K562 (cell line): ENCODE measurements around the gene MAP3K4. TPM values are rescaled to one million over a fixed set of nuclear protein-coding genes. Genes with fewer than 3 reads are reported as not detected.

Experiments used
- ATAC-seq: fragments of 200-7000 bp; cut with Tn5 transposase; 3 replicates; pipeline ENCODE4 v1.9.1; 2020; ENCODE audit warnings: moderate library complexity
- BruUV-seq: library from RNA; stranded (reverse); fragments of 400-500 nt; replicated peaks from 2 replicates; lab custom pipeline; 2021; lab: Mats Ljungman, UMichigan
- CTCF ChIA-PET: fragments of 300-600 bp; formaldehyde crosslinking; extraction: SDS; loops from one replicate; lab custom pipeline; 2021; ENCODE audit warnings: low intra/inter-chr PET ratio; lab: Yijun Ruan, JAX
- POLR2A ChIA-PET: fragments of 300-600, 350-650 bp; sonication (Branson Sonifier 250); formaldehyde crosslinking; extraction: SDS; loops from one replicate; lab custom pipeline; 2021; ENCODE audit warnings: antibody characterized with exemption, inconsistent platforms; lab: Yijun Ruan, JAX
- DNase-seq, 4 experiments: peaks; one replicate each; pipeline versions ENCODE4 v3.0.0 to v3.0.0-alpha.2; 2011 to 2018; ENCODE audit warnings: low spot score in 3 of 4, mixed read lengths in 3 of 4; ENCODE audit errors: extremely low read depth in 1 of 4
- FAIRE-seq: peaks from 2 replicates; lab custom pipeline; 2011; peaks lifted over from hg19 to GRCh38; lab: Jason Lieb, UNC
- H2AFZ ChIP-seq: 2 replicates; pipeline ENCODE4 v1.6.0; 2011; ENCODE audit warnings: low read depth, low read length, control low read depth, inconsistent platforms
- H3K27ac ChIP-seq: fragments of 200-600 bp; 3 replicates; pipeline ENCODE4 v1.8.0; 2011; ENCODE audit warnings: low read depth, mild to moderate bottlenecking, control low read depth, inconsistent platforms, low read length, moderate library complexity, mixed read lengths; ENCODE audit errors: extremely low read depth
- H3K27me3 ChIP-seq, 2 experiments: fragments of 300-600 bp in 1 of 2; 2 replicates in 1 of 2; 3 replicates in 1 of 2; pipeline versions ENCODE4 v1.6.0 to v1.8.0; 2011; ENCODE audit warnings: inconsistent platforms in 2 of 2, low read length in 2 of 2, mild to moderate bottlenecking in 1 of 2, mixed read lengths in 1 of 2, moderate library complexity in 1 of 2; ENCODE audit not compliant: control insufficient read depth in 2 of 2, insufficient read depth in 2 of 2
- H3K36me3 ChIP-seq: fragments of 300-600 bp; 3 replicates; pipeline ENCODE4 v1.8.0; 2011; ENCODE audit warnings: mild to moderate bottlenecking, low read length, inconsistent platforms; ENCODE audit not compliant: control insufficient read depth, insufficient read depth
- H3K4me1 ChIP-seq, 2 experiments: fragments of 200-600 bp in 1 of 2; replicated peaks in 1 of 2; 2 replicates in 1 of 2; 3 replicates in 1 of 2; pipeline versions ENCODE4 v1.5.1 to v1.8.0; 2011; ENCODE audit warnings: inconsistent platforms in 2 of 2, low read length in 2 of 2, mild to moderate bottlenecking in 1 of 2, mixed read lengths in 1 of 2, moderate library complexity in 1 of 2; ENCODE audit not compliant: control insufficient read depth in 2 of 2, insufficient read depth in 2 of 2
- H3K4me2 ChIP-seq: 2 replicates; pipeline ENCODE4 v1.6.1; 2011; ENCODE audit warnings: low read length, control low read depth, inconsistent platforms, mixed read lengths; ENCODE audit not compliant: insufficient read depth
- H3K4me3 ChIP-seq: fragments of 200-600 bp; sonication (generic), shearing (Covaris generic); 2 replicates; pipeline ENCODE4 v1.5.1; 2016; ENCODE audit warnings: control low read depth, inconsistent platforms
- H3K79me2 ChIP-seq: fragments of 200-600 bp; 3 replicates; pipeline ENCODE4 v1.8.0; 2011; ENCODE audit warnings: low read length, inconsistent platforms; ENCODE audit not compliant: control insufficient read depth, insufficient read depth
- H3K9ac ChIP-seq, 2 experiments: 2 replicates each; pipeline versions ENCODE4 v1.6.0 to v1.6.1; 2011; ENCODE audit warnings: low read depth in 2 of 2, low read length in 2 of 2, control low read depth in 1 of 2, inconsistent platforms in 1 of 2, mild to moderate bottlenecking in 1 of 2, mixed read lengths in 1 of 2; ENCODE audit not compliant: insufficient read depth in 1 of 2
- H3K9me1 ChIP-seq: one replicate; pipeline ENCODE4 v1.6.0; 2011; ENCODE audit warnings: inconsistent platforms, mild to moderate bottlenecking, low read length, moderate library complexity; ENCODE audit not compliant: control insufficient read depth, insufficient read depth
- H3K9me3 ChIP-seq: replicated peaks from 2 replicates; pipeline ENCODE4 v1.5.1; 2011; ENCODE audit warnings: low read depth, low read length, inconsistent platforms; ENCODE audit not compliant: control insufficient read depth, insufficient read depth
- H4K20me1 ChIP-seq: replicated peaks from 2 replicates; pipeline ENCODE4 v1.6.1; 2011; ENCODE audit warnings: low read length, inconsistent platforms, mixed read lengths; ENCODE audit not compliant: control insufficient read depth, insufficient read depth
- CBFA2T3 ChIP-seq: fragments of 450-650 bp; IDR thresholded peaks from 2 replicates; pipeline ENCODE4 v1.6.1; 2017
- ERF ChIP-seq: fragments of 450-650 bp; formaldehyde crosslinking; IDR thresholded peaks from 2 replicates; pipeline ENCODE4 v1.4.0; 2020; ENCODE audit warnings: mild to moderate bottlenecking, mixed read lengths
- FOXK1 ChIP-seq: sonication (generic); formaldehyde crosslinking; IDR thresholded peaks from 2 replicates; pipeline ENCODE4 v1.8.0; 2022; ENCODE audit warnings: missing genetic modification reagents, mild to moderate bottlenecking, borderline replicate concordance
- ILF3 ChIP-seq: fragments of 450-650 bp; IDR thresholded peaks from 2 replicates; pipeline ENCODE4 v1.6.1; 2018; ENCODE audit warnings: antibody characterized with exemption, mild to moderate bottlenecking, moderate library complexity, borderline replicate concordance
- MYBL2 ChIP-seq, 2 experiments: fragments of 450-650 bp in 1 of 2; sonication (generic) in 1 of 2; formaldehyde crosslinking in 1 of 2; IDR thresholded peaks; 2 replicates each; pipeline versions ENCODE4 v1.6.1 to v1.8.1; 2017 to 2022; ENCODE audit warnings: borderline replicate concordance in 1 of 2, inconsistent platforms in 1 of 2, low read depth in 1 of 2, mild to moderate bottlenecking in 1 of 2, missing genetic modification reagents in 1 of 2, moderate library complexity in 1 of 2
- NFE2 ChIP-seq: IDR thresholded peaks from 2 replicates; pipeline ENCODE4 v1.6.1; 2014; ENCODE audit warnings: antibody characterized with exemption, low read depth
- POLR2A ChIP-seq: fragments of 450-650 bp; conservative IDR thresholded peaks from 2 replicates; pipeline ENCODE4 v1.6.1; 2016
- POLR2AphosphoS2 ChIP-seq: IDR thresholded peaks from 2 replicates; pipeline ENCODE4 v1.6.1; 2012; ENCODE audit warnings: low read length, improper control_type of control experiment
- POLR2AphosphoS5 ChIP-seq: IDR thresholded peaks from 2 replicates; pipeline ENCODE4 v1.6.1; 2011; ENCODE audit warnings: mild to moderate bottlenecking, low read depth, low read length, moderate library complexity; ENCODE audit not compliant: control insufficient read depth, insufficient read depth
- POLR2B ChIP-seq: fragments of 450-650 bp; IDR thresholded peaks from 2 replicates; pipeline ENCODE4 v1.6.1; 2018; ENCODE audit warnings: low read depth; ENCODE audit not compliant: partially characterized antibody
- RBM22 ChIP-seq: fragments of 200-400 bp; formaldehyde crosslinking; IDR thresholded peaks from 2 replicates; pipeline ENCODE4 v1.6.1; 2018; ENCODE audit warnings: low read length, low read depth; ENCODE audit not compliant: poor library complexity, severe bottlenecking
- ZFP30 ChIP-seq: fragments of 250-450 bp; sonication (Bioruptor Pico); IDR thresholded peaks from 2 replicates; pipeline ENCODE4 v1.8.0; 2022; ENCODE audit warnings: moderate library complexity, mild to moderate bottlenecking, inconsistent platforms, borderline replicate concordance
- ZNF165 ChIP-seq: fragments of 250-450 bp; sonication (Bioruptor Pico); IDR thresholded peaks from 2 replicates; pipeline ENCODE4 v1.4.0; 2020; ENCODE audit warnings: borderline replicate concordance
- WGBS: fragments of 100-300 bp; shearing (Covaris generic); methylation state at CpG from one replicate; pipeline ENCODE4 v1.1.6; 2016; ENCODE audit warnings: low coverage, mixed read lengths; ENCODE audit not compliant: insufficient coverage; ENCODE audit errors: missing lambda C conversion rate; 5-methylcytosine and 5-hydroxymethylcytosine counted together
- in situ Hi-C: fragments of 300-500 bp; cut with MboI; formaldehyde crosslinking; loops from 4 replicates; pipeline ENCODE4 v1.15.0; 2018; ENCODE audit warnings: inconsistent platforms, mixed read lengths
- intact Hi-C: fragments of 100-400 bp; cut with micrococcal nuclease; formaldehyde crosslinking; loops from 2 replicates; pipeline ENCODE4 v1.14.2; 2022
- polyA plus RNA-seq, 8 experiments: library from polyadenylated mRNA; depleted of rRNA in 4 of 8; stranded (reverse) in 5 of 8; unstranded in 3 of 8; fragments of >200 nt; fragmentation: Nextera tagmentation in 2 of 8; fragmentation: Illumina TruSeq in 1 of 8; extraction: Ambion mirVana in 2 of 8; extraction: Trizol in 1 of 8; gene quantifications; 2 replicates each; pipeline versions ENCODE4 v1.2.1 to v1.2.3, GENCODE V29; 2011 to 2014; ENCODE audit warnings: inconsistent platforms in 1 of 8, missing spikeins in 1 of 8
- total RNA-seq, 7 experiments: library from RNA; depleted of rRNA in 6 of 7; stranded (reverse); fragments of >200 nt in 6 of 7; fragmentation: Illumina TruSeq in 2 of 7; extraction: Trizol in 2 of 7; gene quantifications; 2 replicates each; pipeline versions ENCODE4 v1.2.1 to v1.2.3, GENCODE V29; 2011 to 2021; ENCODE audit warnings: low replicate concordance in 1 of 7
- TF ChIP-seq, protein P1 (sequence below): fragments of 450-650 bp; formaldehyde crosslinking; IDR thresholded peaks from 2 replicates; pipeline ENCODE4 v1.4.0; 2020; ENCODE audit warnings: mild to moderate bottlenecking

Gene MAP3K4
- total and polyA plus RNA-seq, 9 of the 15 experiments (the other 6 are each of a cell fraction or from before 2014, with no cell fraction given) = 21.0 to 77.2 (median 48.9) TPM

DNA sequence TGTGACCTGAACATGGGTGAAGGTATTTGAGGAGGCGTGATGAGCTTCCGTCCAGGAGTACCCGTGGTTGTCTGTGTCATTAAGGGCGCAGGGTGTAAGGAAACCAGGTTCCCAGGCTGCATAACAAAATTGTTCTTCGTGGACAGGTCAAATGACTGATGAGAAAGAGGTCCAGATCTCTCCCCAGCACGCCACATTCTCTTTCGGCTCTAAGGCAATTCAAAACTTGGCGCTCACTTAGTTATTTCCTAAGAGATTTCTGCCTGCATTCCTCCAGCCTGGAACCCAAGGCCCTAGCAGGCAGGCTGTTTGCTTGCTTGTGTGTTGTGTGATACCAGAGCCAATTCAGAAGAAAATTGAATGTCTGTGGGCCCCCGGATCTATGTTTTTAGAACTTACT is 142.4 kb downstream of the MAP3K4 start:
- POLR2A ChIA-PET = interaction anchor here (1.0 to 2.5 kb wide), 7 partner anchors 10 to 142 kb away, joined by 3 to 7 read pairs (median 6); no protein-coding TSS in a partner anchor
- H4K20me1 ChIP-seq = no peaks in the 10 kb centered on the region
- no peaks in the 10 kb centered on the region for H3K9me1 ChIP-seq
- H3K4me3 ChIP-seq = no peak overlapping the region
- no peak overlapping the region for H3K9ac ChIP-seq
- WGBS = 84% methylated on average over 9 of the region's 9 CpGs
- no peak overlapping the region for H3K27ac ChIP-seq
- ATAC-seq (no peak), DNase-seq (no peak)
- in situ Hi-C loops (no loop called here), intact Hi-C loops (no loop called here)
- H3K36me3 ChIP-seq = peaks cover 24% of the 10 kb centered on the region
- H3K9me3 ChIP-seq = no peaks in the 10 kb centered on the region
- H3K4me2 ChIP-seq = no peak overlapping the region
- no peaks in the 10 kb centered on the region for H3K27me3 ChIP-seq
- CTCF ChIA-PET = no interaction called here
- H3K79me2 ChIP-seq = no peaks in the 10 kb centered on the region
- no peak overlapping the region for H2AFZ ChIP-seq
- peak; percentile 10 for TF ChIP-seq POLR2B
- TF ChIP-seq, protein P1, sequence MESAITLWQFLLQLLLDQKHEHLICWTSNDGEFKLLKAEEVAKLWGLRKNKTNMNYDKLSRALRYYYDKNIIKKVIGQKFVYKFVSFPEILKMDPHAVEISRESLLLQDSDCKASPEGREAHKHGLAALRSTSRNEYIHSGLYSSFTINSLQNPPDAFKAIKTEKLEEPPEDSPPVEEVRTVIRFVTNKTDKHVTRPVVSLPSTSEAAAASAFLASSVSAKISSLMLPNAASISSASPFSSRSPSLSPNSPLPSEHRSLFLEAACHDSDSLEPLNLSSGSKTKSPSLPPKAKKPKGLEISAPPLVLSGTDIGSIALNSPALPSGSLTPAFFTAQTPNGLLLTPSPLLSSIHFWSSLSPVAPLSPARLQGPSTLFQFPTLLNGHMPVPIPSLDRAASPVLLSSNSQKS (CRISPR knock-in tag) = no peak
- TF ChIP-seq, all 486 proteins: peak for 1
- no peak for FAIRE-seq
- peaks cover 0 to 10% of the 10 kb centered on the region in 2 experiments; a peak in 2 of 5 replicates for H3K4me1 ChIP-seq
- BruUV-seq = no TSS peak

DNA sequence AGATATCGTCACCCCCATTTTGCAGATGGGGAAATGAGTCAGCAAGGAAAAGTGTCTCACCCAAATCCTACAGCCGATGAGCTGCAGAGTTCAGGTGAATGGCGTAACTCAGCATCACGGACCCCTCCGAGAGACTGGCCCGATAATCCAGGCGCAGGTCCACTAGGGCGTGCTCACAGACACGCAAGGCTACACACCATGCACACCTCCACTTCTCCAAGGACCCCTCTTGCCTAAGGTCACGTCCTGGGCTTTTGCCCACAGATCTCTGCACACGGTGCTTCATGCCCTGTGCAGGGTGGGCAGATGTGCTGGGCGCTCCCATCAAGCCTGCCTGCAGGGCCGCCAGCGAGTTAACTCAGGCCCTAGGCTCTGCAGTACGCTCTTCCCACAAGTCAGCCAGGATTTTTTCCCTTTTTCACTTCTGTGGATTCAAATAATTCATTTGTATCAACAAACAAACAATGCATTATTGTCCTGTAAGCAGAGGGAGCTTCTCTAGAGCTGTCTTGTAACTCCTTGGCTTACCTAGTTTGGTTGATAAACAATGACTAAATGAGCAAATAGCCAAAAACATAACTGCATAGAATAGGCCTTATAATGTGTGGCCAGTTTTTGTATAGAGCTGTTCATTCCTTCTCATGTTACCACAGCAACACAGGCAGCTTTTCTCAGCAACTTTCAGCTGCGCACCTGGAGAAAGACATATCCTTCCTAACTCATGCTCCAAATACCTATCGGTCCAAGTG is 143.2 kb downstream of the MAP3K4 start:
- H3K9me1 ChIP-seq = no peaks in the 10 kb centered on the region
- H3K4me1 ChIP-seq = peaks cover 0 to 17% of the 10 kb centered on the region in 2 experiments; a peak in 2 of 5 replicates
- H2AFZ ChIP-seq = no peak overlapping the region
- in situ Hi-C loops = no loop called here
- 82% methylated on average over 17 of the region's 17 CpGs for WGBS
- DNase-seq (no peak), FAIRE-seq (no peak), ATAC-seq (no peak; the same call in 2 of the 3 replicates)
- peak overlapping the region in 1 of 2 experiments; percentile 46; a peak in 1 of 4 replicates for H3K9ac ChIP-seq
- POLR2A ChIA-PET = interaction anchor here (0.6 to 2.3 kb wide), 7 partner anchors 9 to 444 kb away, joined by 3 to 8 read pairs (median 4); no protein-coding TSS in a partner anchor
- H3K27ac ChIP-seq = no peak overlapping the region
- H3K4me2 ChIP-seq = no peak overlapping the region
- no peaks in the 10 kb centered on the region for H3K9me3 ChIP-seq
- BruUV-seq = no TSS peak
- no peaks in the 10 kb centered on the region for H3K79me2 ChIP-seq
- H3K27me3 ChIP-seq = no peaks in the 10 kb centered on the region
- intact Hi-C loops = no loop called here
- H3K36me3 ChIP-seq = peaks cover 22% of the 10 kb centered on the region
- no peak overlapping the region for H3K4me3 ChIP-seq
- CTCF ChIA-PET = no interaction called here
- no peaks in the 10 kb centered on the region for H4K20me1 ChIP-seq
- TF ChIP-seq ILF3 (0 out of 2 replicates have a peak, but pooled peaks have one; percentile 29), ZFP30 (no peak), POLR2AphosphoS2 (0 out of 2 replicates have a peak, but pooled peaks have one; percentile 63), ZNF165 (CRISPR knock-in tag) (no peak), CBFA2T3 (no peak), ERF (CRISPR knock-in tag) (no peak), RBM22 (peak; percentile 66), MYBL2 (IDR thresholded peaks at IDR 0.05; ENCODE audit: low read depth) (no peak), MYBL2 (CRISPR knock-in tag; IDR thresholded peaks at IDR 0.05; ENCODE audit: borderline replicate concordance) (no peak), NFE2 (0 out of 2 replicates have a peak, but pooled peaks have one; percentile 17), POLR2AphosphoS5 (0 out of 2 replicates have a peak, but pooled peaks have one; percentile 14), FOXK1 (CRISPR knock-in tag) (no peak), POLR2A (peak; percentile 28; the same call in 1 of the 2 replicates)
